IMR-90 (cell line): ENCODE data around the gene CCNB1. TPM values are rescaled to one million over a fixed set of nuclear protein-coding genes. Genes with fewer than 3 reads are reported as not detected.
A peak's percentile ranks its signal among the peaks of the same experiment; 100 is the strongest.

ENCODE experiments used
- ATAC-seq: fragments of 200-7000 bp; cut with Tn5 transposase; 2 replicates; pipeline ENCODE4 v1.9.1; 2020; ENCODE audit warnings: low read depth, mild to moderate bottlenecking, moderate library complexity
- BruUV-seq: library from RNA; stranded (reverse); fragments of 400-500 nt; replicated peaks from 2 replicates; lab custom pipeline; 2021; lab: Mats Ljungman, UMichigan
- CTCF ChIA-PET: fragments of 300-600 bp; formaldehyde crosslinking; extraction: SDS; loops from one replicate; lab custom pipeline; 2021; ENCODE audit warnings: antibody characterized with exemption; lab: Yijun Ruan, JAX
- POLR2A ChIA-PET: fragments of 300-600 bp; sonication (Branson Sonifier 250); formaldehyde crosslinking; loops from one replicate; lab custom pipeline; 2022; ENCODE audit warnings: antibody characterized with exemption; ENCODE audit not compliant: unreplicated experiment; lab: Charles Lee
- DNase-seq: peaks from one replicate; pipeline ENCODE4 v3.0.0; 2013
- H2AFZ ChIP-seq: replicated peaks from 2 replicates; pipeline ENCODE3; 2013; ENCODE audit warnings: low read length, mild to moderate bottlenecking; ENCODE audit not compliant: poor library complexity
- H2AK5ac ChIP-seq: 2 replicates; pipeline ENCODE4 v1.6.1; 2013; ENCODE audit warnings: low read depth, low read length, inconsistent platforms
- H2AK9ac ChIP-seq: replicated peaks from 2 replicates; pipeline ENCODE3; 2013; ENCODE audit warnings: mild to moderate bottlenecking, low read depth, low read length, moderate library complexity; ENCODE audit not compliant: poor library complexity
- H2BK120ac ChIP-seq: 2 replicates; pipeline ENCODE4 v1.6.1; 2013; ENCODE audit warnings: low read depth, low read length, inconsistent platforms
- H2BK15ac ChIP-seq: 3 replicates; pipeline ENCODE4 v1.6.1; 2013; ENCODE audit warnings: low read depth, low read length, inconsistent platforms
- H2BK20ac ChIP-seq: 2 replicates; pipeline ENCODE4 v1.6.1; 2013; ENCODE audit warnings: low read depth, mild to moderate bottlenecking, inconsistent platforms, low read length, moderate library complexity
- H2BK5ac ChIP-seq: 2 replicates; pipeline ENCODE4 v1.6.1; 2013; ENCODE audit warnings: mild to moderate bottlenecking, low read depth, low read length, inconsistent platforms; ENCODE audit not compliant: poor library complexity, severe bottlenecking
- H3K14ac ChIP-seq: replicated peaks from 2 replicates; pipeline ENCODE4 v1.6.1; 2013; ENCODE audit warnings: low read depth, low read length, inconsistent platforms
- H3K18ac ChIP-seq: 2 replicates; pipeline ENCODE4 v1.6.1; 2013; ENCODE audit warnings: low read depth, low read length, control low read depth
- H3K23ac ChIP-seq: 2 replicates; pipeline ENCODE4 v1.6.1; 2013; ENCODE audit warnings: low read depth, low read length, inconsistent platforms
- H3K27ac ChIP-seq: 2 replicates; pipeline ENCODE4 v1.5.1; 2013; ENCODE audit warnings: mild to moderate bottlenecking, control low read depth, low read length; ENCODE audit not compliant: insufficient read depth
- H3K27me3 ChIP-seq: 2 replicates; pipeline ENCODE4 v1.6.1; 2013; ENCODE audit warnings: low read length; ENCODE audit not compliant: control insufficient read depth, insufficient read depth
- H3K36me3 ChIP-seq: 2 replicates; pipeline ENCODE4 v1.6.1; 2013; ENCODE audit warnings: low read length, mixed read lengths; ENCODE audit not compliant: control insufficient read depth, insufficient read depth
- H3K4ac ChIP-seq: 2 replicates; pipeline ENCODE4 v1.6.1; 2013; ENCODE audit warnings: low read depth, low read length, inconsistent platforms
- H3K4me1 ChIP-seq: 2 replicates; pipeline ENCODE4 v1.6.1; 2013; ENCODE audit warnings: low read length, mixed read lengths; ENCODE audit not compliant: control insufficient read depth, insufficient read depth
- H3K4me2 ChIP-seq: 2 replicates; pipeline ENCODE4 v1.6.1; 2013; ENCODE audit warnings: low read depth, mild to moderate bottlenecking, control low read depth, low read length, moderate library complexity
- H3K4me3 ChIP-seq: 2 replicates; pipeline ENCODE4 v1.5.1; 2013; ENCODE audit warnings: low read depth, mild to moderate bottlenecking, control low read depth, low read length, moderate library complexity; ENCODE audit not compliant: insufficient read depth
- H3K56ac ChIP-seq: 2 replicates; pipeline ENCODE4 v1.6.1; 2013; ENCODE audit warnings: low read length, inconsistent platforms; ENCODE audit not compliant: insufficient read depth; ENCODE audit errors: extremely low read depth
- H3K79me1 ChIP-seq, 2 experiments: 2 replicates each; pipeline ENCODE4 v1.6.1; 2013; ENCODE audit warnings: low read length in 2 of 2, inconsistent platforms in 1 of 2, low read depth in 1 of 2
- H3K9ac ChIP-seq: 2 replicates; pipeline ENCODE4 v1.6.1; 2013; ENCODE audit warnings: low read depth, low read length, control low read depth
- H3K9me1 ChIP-seq: 2 replicates; pipeline ENCODE4 v1.6.1; 2013; ENCODE audit warnings: low read length, inconsistent platforms; ENCODE audit not compliant: insufficient read depth
- H3K9me3 ChIP-seq: 2 replicates; pipeline ENCODE4 v1.6.1; 2013; ENCODE audit warnings: low read length; ENCODE audit not compliant: control insufficient read depth, insufficient read depth
- H4K20me1 ChIP-seq: 2 replicates; pipeline ENCODE4 v1.6.1; 2013; ENCODE audit warnings: low read length, inconsistent platforms; ENCODE audit not compliant: insufficient read depth
- H4K5ac ChIP-seq: 2 replicates; pipeline ENCODE4 v1.6.1; 2013; ENCODE audit warnings: mild to moderate bottlenecking, low read depth, low read length, control low read depth
- H4K8ac ChIP-seq, 2 experiments: 2 replicates each; pipeline ENCODE4 v1.6.1; 2013; ENCODE audit warnings: low read depth in 2 of 2, low read length in 2 of 2, control low read depth in 1 of 2, inconsistent platforms in 1 of 2
- H4K91ac ChIP-seq: 2 replicates; pipeline ENCODE4 v1.6.1; 2013; ENCODE audit warnings: low read depth, low read length, inconsistent platforms; ENCODE audit not compliant: insufficient read depth
- CEBPB ChIP-seq: IDR thresholded peaks from 2 replicates; pipeline ENCODE4 v1.6.1; 2012; ENCODE audit warnings: low read depth, low read length, improper control_type of control experiment
- CHD1 ChIP-seq: IDR thresholded peaks from 2 replicates; pipeline ENCODE4 v1.6.1; 2012; ENCODE audit warnings: low read depth, low read length, improper control_type of control experiment
- ELK1 ChIP-seq: fragments of 150-350 bp; IDR thresholded peaks from 2 replicates; pipeline ENCODE4 v1.6.1; 2016; ENCODE audit warnings: low read depth, mild to moderate bottlenecking, low read length, moderate library complexity, borderline replicate concordance
- FOS ChIP-seq: fragments of 150-350 bp; IDR thresholded peaks from 2 replicates; pipeline ENCODE4 v1.6.1; 2016; ENCODE audit warnings: low read depth, low read length
- MAFK ChIP-seq: IDR thresholded peaks from 2 replicates; pipeline ENCODE4 v1.6.1; 2012; ENCODE audit warnings: low read depth, low read length, improper control_type of control experiment
- MAZ ChIP-seq: IDR thresholded peaks from 2 replicates; pipeline ENCODE4 v1.6.1; 2012; ENCODE audit warnings: low read depth, mild to moderate bottlenecking, low read length, improper control_type of control experiment, moderate library complexity, borderline replicate concordance
- MXI1 ChIP-seq: IDR thresholded peaks from 2 replicates; pipeline ENCODE4 v1.6.1; 2012; ENCODE audit warnings: low read depth, mild to moderate bottlenecking, low read length, moderate library complexity, borderline replicate concordance
- NFE2L2 ChIP-seq: fragments of 150-350 bp; IDR thresholded peaks from 2 replicates; pipeline ENCODE4 v1.6.1; 2016; ENCODE audit warnings: low read depth, mild to moderate bottlenecking, low read length
- RAD21 ChIP-seq: IDR thresholded peaks from 2 replicates; pipeline ENCODE4 v1.6.1; 2012; ENCODE audit warnings: low read length, improper control_type of control experiment
- RCOR1 ChIP-seq: IDR thresholded peaks from 2 replicates; pipeline ENCODE4 v1.6.1; 2012; ENCODE audit warnings: mild to moderate bottlenecking, low read length, improper control_type of control experiment; ENCODE audit not compliant: insufficient replicate concordance
- WGBS, 2 experiments: methylation state at CpG; one replicate each; pipeline versions ENCODE4 v1.1.5 to v1.1.7; 2013; ENCODE audit warnings: missing lambda C conversion rate in 2 of 2; ENCODE audit not compliant: insufficient read length in 1 of 2; ENCODE audit errors: extremely low coverage in 2 of 2; 5-methylcytosine and 5-hydroxymethylcytosine counted together
- dilution Hi-C: fragments of 300-500 bp; cut with HindIII; formaldehyde crosslinking; loops from one replicate; pipeline ENCODE4 v1.14.3; 2018; ENCODE audit warnings: low sequenced_read_pairs; ENCODE audit not compliant: unreplicated experiment
- in situ Hi-C: fragments of 300-500 bp; cut with MboI; formaldehyde crosslinking; loops from 3 replicates; pipeline ENCODE4 v1.14.3; 2019; ENCODE audit warnings: low sequenced_read_pairs, inconsistent platforms, mixed read lengths
- intact Hi-C: fragments of 100-400 bp; cut with micrococcal nuclease; formaldehyde crosslinking; loops from 2 replicates; pipeline ENCODE4 v1.10.0; 2022
- polyA plus RNA-seq, 3 experiments: library from polyadenylated mRNA; depleted of rRNA; stranded (reverse); fragments of >200 nt; gene quantifications; 2 replicates each; pipeline ENCODE4 v1.2.3, GENCODE V29; 2012; ENCODE audit warnings: low replicate concordance in 1 of 3
- total RNA-seq: library from RNA; depleted of rRNA; stranded (reverse); fragments of >200 nt; gene quantifications from 2 replicates; pipeline ENCODE4 v1.2.3, GENCODE V29; 2012
- TF ChIP-seq, protein P1 (sequence below): fragments of 150-350 bp; IDR thresholded peaks from 2 replicates; pipeline ENCODE4 v1.6.1; 2017; ENCODE audit warnings: mild to moderate bottlenecking, antibody characterized with exemption, low read length, low read depth
- TF ChIP-seq, protein P2 (sequence below): conservative IDR thresholded peaks from 2 replicates; pipeline ENCODE4 v1.5.1; 2012; ENCODE audit warnings: mild to moderate bottlenecking, low read depth, low read length, improper control_type of control experiment

CCNB1 gene
- total and polyA plus RNA-seq, 2 of the 4 experiments (the other 2 are of a cell fraction) = 83.3 to 160 TPM

DNA sequence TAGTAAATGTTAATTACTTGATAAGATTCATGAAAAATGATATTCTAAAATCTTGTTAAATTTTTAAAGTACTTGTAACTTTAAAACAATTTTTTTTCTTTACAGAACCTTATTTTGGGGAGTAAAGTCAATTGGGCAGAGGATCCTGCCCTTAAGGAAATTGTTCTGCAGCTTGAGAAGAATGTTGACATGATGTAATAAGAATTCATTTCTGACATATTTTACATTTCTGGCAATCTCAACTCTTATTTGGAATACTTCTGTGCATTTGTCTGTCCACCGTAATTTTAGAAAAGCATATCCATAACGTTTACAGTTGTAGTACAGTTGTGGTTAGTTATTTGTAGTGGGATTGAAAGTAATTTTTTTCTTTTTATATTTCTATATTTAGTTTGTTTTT is 42.7 kb downstream of the CCNB1 start:
- H3K79me1 ChIP-seq = no peaks in the 10 kb centered on the region
- H3K4ac ChIP-seq = no peak overlapping the region
- no peaks in the 10 kb centered on the region for H3K9me3 ChIP-seq
- H2AK9ac ChIP-seq = no peak overlapping the region
- H3K36me3 ChIP-seq = no peaks in the 10 kb centered on the region
- H4K5ac ChIP-seq = no peak overlapping the region; the same call in 1 of the 2 replicates
- H2AFZ ChIP-seq = no peak overlapping the region
- H4K8ac ChIP-seq = no peak overlapping the region
- H3K9me1 ChIP-seq = no peaks in the 10 kb centered on the region
- H3K4me2 ChIP-seq = no peak overlapping the region
- H2BK5ac ChIP-seq = peak overlapping the region; percentile 66
- dilution Hi-C loops = no loop called here
- H2BK15ac ChIP-seq = no peak overlapping the region
- no peak overlapping the region for H3K18ac ChIP-seq
- H3K4me3 ChIP-seq = no peak overlapping the region
- no peak overlapping the region for H2BK120ac ChIP-seq
- H3K23ac ChIP-seq = no peak overlapping the region
- in situ Hi-C loops = no loop called here
- peak overlapping the region; percentile 66; the same call in 1 of the 2 replicates for H3K27ac ChIP-seq
- intact Hi-C loops = no loop called here
- no CpG with 5 or more reads among the region's 2 CpGs for WGBS, 2 experiments
- no peak overlapping the region for H3K14ac ChIP-seq
- no peaks in the 10 kb centered on the region for H4K20me1 ChIP-seq
- H2AK5ac ChIP-seq = no peak overlapping the region
- ChIA-PET CTCF (interaction anchor here (0.6 kb wide), 2 partner anchors 15 to 89 kb away, joined by 3 to 4 read pairs; no protein-coding TSS in a partner anchor), POLR2A (no interaction called here)
- no peak overlapping the region for H3K56ac ChIP-seq
- no peak overlapping the region for H4K91ac ChIP-seq
- no peaks in the 10 kb centered on the region for H3K27me3 ChIP-seq
- peak; percentile 58 for ATAC-seq
- DNase-seq = peak; percentile 42
- no peak overlapping the region for H2BK20ac ChIP-seq
- H3K9ac ChIP-seq = no peak overlapping the region
- peaks cover 6% of the 10 kb centered on the region for H3K4me1 ChIP-seq
- TF ChIP-seq MAZ = no peak
- TF ChIP-seq NFE2L2 = no peak
- no peak for TF ChIP-seq RAD21
- no peak for TF ChIP-seq MXI1
- no peak for TF ChIP-seq MAFK
- TF ChIP-seq, protein P1, sequence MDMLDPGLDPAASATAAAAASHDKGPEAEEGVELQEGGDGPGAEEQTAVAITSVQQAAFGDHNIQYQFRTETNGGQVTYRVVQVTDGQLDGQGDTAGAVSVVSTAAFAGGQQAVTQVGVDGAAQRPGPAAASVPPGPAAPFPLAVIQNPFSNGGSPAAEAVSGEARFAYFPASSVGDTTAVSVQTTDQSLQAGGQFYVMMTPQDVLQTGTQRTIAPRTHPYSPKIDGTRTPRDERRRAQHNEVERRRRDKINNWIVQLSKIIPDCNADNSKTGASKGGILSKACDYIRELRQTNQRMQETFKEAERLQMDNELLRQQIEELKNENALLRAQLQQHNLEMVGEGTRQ = no peak
- TF ChIP-seq, protein P2, sequence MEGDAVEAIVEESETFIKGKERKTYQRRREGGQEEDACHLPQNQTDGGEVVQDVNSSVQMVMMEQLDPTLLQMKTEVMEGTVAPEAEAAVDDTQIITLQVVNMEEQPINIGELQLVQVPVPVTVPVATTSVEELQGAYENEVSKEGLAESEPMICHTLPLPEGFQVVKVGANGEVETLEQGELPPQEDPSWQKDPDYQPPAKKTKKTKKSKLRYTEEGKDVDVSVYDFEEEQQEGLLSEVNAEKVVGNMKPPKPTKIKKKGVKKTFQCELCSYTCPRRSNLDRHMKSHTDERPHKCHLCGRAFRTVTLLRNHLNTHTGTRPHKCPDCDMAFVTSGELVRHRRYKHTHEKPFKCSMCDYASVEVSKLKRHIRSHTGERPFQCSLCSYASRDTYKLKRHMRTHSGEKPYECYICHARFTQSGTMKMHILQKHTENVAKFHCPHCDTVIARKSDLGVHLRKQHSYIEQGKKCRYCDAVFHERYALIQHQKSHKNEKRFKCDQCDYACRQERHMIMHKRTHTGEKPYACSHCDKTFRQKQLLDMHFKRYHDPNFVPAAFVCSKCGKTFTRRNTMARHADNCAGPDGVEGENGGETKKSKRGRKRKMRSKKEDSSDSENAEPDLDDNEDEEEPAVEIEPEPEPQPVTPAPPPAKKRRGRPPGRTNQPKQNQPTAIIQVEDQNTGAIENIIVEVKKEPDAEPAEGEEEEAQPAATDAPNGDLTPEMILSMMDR = no peak
- no peak for TF ChIP-seq ELK1
- TF ChIP-seq CHD1 = no peak
- TF ChIP-seq FOS = no peak
- TF ChIP-seq RCOR1 = no peak
- TF ChIP-seq CEBPB = no peak
- no TSS peak for BruUV-seq
